ENCODE measurements around the gene MRPL37. TPM values are rescaled to one million over a fixed set of nuclear protein-coding genes. Genes with fewer than 3 reads are reported as not detected.

The MRPL37 gene
- total RNA-seq (93.7 and 94.3 TPM in 2 replicates), polyA plus RNA-seq (95.7 and 97.9 TPM in 2 replicates)

- Histone ChIP-seq H3K27me3 (no peaks in the 10 kb centered on the region), H3K27ac (peak within 1 kb of the TSS; percentile 63), H3K4me1 (ENCODE audit: low read depth) (peaks cover 9% of the 10 kb centered on the region), H3K36me3 (no peaks in the 10 kb centered on the region), H3K4me3 (peak within 1 kb of the TSS; percentile 60), H3K9me3 (ENCODE audit: low read depth) (no peaks in the 10 kb centered on the region)
- TF ChIP-seq CTCF (IDR thresholded peaks at IDR 0.05; ENCODE audit: low read depth, low read length), result no peak
- DNase-seq (ENCODE audit: low read depth in 1 of 2, low spot score in 1 of 2), result peak; percentile 97 to 98
Measured at GRCh38 chr1:54199765-54200518, at the start of gene MRPL37, which contains the start of gene CYB5RL. MRPL37 (plus strand) TSS chr1:54200167; CDS start chr1:54200244, 77 bp downstream. CYB5RL (minus strand) TSS chr1:54200030; CDS start chr1:54195616, 4,414 bp downstream.

DNA sequence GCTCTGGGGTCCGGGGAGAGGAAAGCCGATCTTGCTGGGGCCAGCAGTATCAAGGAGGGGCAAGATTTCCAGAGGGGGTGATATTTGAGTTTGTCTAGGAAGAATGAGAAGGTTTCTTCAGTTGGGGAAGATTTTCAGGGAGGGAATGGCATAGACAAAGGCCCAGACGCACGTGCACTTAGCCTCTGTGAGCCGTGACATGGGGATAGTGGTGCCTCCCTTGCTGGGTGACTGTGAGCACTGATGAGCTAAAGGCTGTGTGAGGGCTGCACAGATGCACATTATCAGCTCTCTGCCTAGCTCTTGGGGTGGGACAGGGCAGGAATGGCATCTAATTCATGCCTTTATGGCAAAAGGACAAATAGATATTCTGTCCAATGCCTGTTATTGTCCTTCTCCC lies 49.0 kb upstream of the MRPL37 start:
- Histone ChIP-seq H3K4me3 (no peak overlapping the region), H3K4me1 (ENCODE audit: low read depth) (no peaks in the 10 kb centered on the region), H3K27ac (no peak overlapping the region), H3K36me3 (no peaks in the 10 kb centered on the region), H3K27me3 (no peaks in the 10 kb centered on the region), H3K9me3 (ENCODE audit: low read depth) (no peaks in the 10 kb centered on the region)
- TF ChIP-seq CTCF (IDR thresholded peaks at IDR 0.05; ENCODE audit: low read depth, low read length), result no peak
- DNase-seq (ENCODE audit: low read depth in 1 of 2, low spot score in 1 of 2), result no peak

DNA sequence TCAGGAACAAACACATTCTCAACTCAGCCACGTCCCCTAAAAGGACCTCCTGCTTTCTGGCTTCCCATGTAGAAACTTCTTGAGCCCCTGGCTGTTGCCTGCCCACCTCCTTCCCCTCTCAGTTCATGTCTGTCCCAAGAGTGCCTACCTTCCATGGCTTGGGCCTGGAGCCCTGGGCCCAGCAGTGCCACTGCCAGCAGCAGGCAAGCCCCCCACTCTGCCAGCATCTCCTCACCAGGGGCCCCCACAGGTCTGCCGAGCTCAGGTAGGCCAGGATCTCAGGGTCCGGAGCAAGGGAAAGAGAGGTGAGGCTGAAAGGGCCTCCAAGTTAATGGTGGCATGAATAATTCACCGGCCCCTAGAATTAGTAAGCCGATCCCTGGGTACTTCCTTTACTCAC lies 47.3 kb upstream of the MRPL37 start, which contains the start of gene CDCP2:
TSS of gene CDCP2 (minus strand) at position 305 of the 400 bp plus-strand sequence. CDS start at position 227, 78 bp downstream.
- TF ChIP-seq CTCF (IDR thresholded peaks at IDR 0.05; ENCODE audit: low read depth, low read length), result no peak
- Histone ChIP-seq H3K27me3 (no peaks in the 10 kb centered on the region), H3K9me3 (ENCODE audit: low read depth) (no peaks in the 10 kb centered on the region), H3K27ac (no peak within 1 kb of the TSS), H3K4me3 (no peak within 1 kb of the TSS), H3K4me1 (ENCODE audit: low read depth) (no peaks in the 10 kb centered on the region), H3K36me3 (no peaks in the 10 kb centered on the region)
- no peak for DNase-seq (ENCODE audit: low read depth in 1 of 2, low spot score in 1 of 2)

- H3K27me3 ChIP-seq, result no peaks in the 10 kb centered on the region
- peak in 1 of 2 donors; percentile 88 for DNase-seq (ENCODE audit: low read depth in 1 of 2, low spot score in 1 of 2)
- H3K36me3 ChIP-seq, result no peaks in the 10 kb centered on the region
- no peak overlapping the region for H3K27ac ChIP-seq
- no peaks in the 10 kb centered on the region for H3K9me3 ChIP-seq (ENCODE audit: low read depth)
- no peaks in the 10 kb centered on the region for H3K4me1 ChIP-seq (ENCODE audit: low read depth)
- TF ChIP-seq CTCF (IDR thresholded peaks at IDR 0.05; ENCODE audit: low read depth, low read length), result no peak
- H3K4me3 ChIP-seq, result no peak overlapping the region
Measured at GRCh38 chr1:54153535-54154439, 46.2 kb upstream of the MRPL37 start.

- Histone ChIP-seq H3K4me1 (ENCODE audit: low read depth) (no peaks in the 10 kb centered on the region), H3K9me3 (ENCODE audit: low read depth) (no peaks in the 10 kb centered on the region), H3K4me3 (no peak overlapping the region), H3K36me3 (no peaks in the 10 kb centered on the region), H3K27me3 (no peaks in the 10 kb centered on the region), H3K27ac (no peak overlapping the region)
- TF ChIP-seq CTCF (IDR thresholded peaks at IDR 0.05; ENCODE audit: low read depth, low read length), result no peak
- DNase-seq (ENCODE audit: low read depth in 1 of 2, low spot score in 1 of 2), result no peak
Measured at GRCh38 chr1:54156201-54156600, 43.8 kb upstream of the MRPL37 start.
